Suprapubic skin (tissue), 4 donors: ENCODE results near the gene TIGAR.

Source experiments
- CTCF ChIP-seq, 2 donors: fragments of 200-600 bp in 1 of 2; fragments of 450-650 bp in 1 of 2; sonication (generic) in 1 of 2; IDR thresholded peaks; one replicate each; pipeline ENCODE4 v1.5.1; 2016 to 2019; ENCODE audit warnings: antibody characterized with exemption in 2 of 2, mild to moderate bottlenecking in 1 of 2, moderate library complexity in 1 of 2
- POLR2A ChIP-seq, 2 donors: fragments of 450-650 bp; IDR thresholded peaks; one replicate each; pipeline ENCODE4 v1.6.1; 2017; ENCODE audit warnings: antibody characterized with exemption in 2 of 2, mild to moderate bottlenecking in 2 of 2, moderate library complexity in 2 of 2
- POLR2AphosphoS5 ChIP-seq, 3 donors: sonication (generic); formaldehyde crosslinking; IDR thresholded peaks; one replicate each; pipeline ENCODE4 v1.6.1; 2017; ENCODE audit warnings: antibody characterized with exemption in 3 of 3

GRCh38 chr12:4292341-4293073 lies 28.5 kb upstream of the TIGAR start:
- no peak for TF ChIP-seq CTCF (IDR thresholded peaks at IDR 0.05)
- no peak for TF ChIP-seq POLR2A (IDR thresholded peaks at IDR 0.05)
- TF ChIP-seq POLR2AphosphoS5 (IDR thresholded peaks at IDR 0.05): no peak
